ENCODE data around the gene CYB5RL. TPM values are rescaled to one million over a fixed set of nuclear protein-coding genes. Genes with fewer than 3 reads are reported as not detected.

Gene CYB5RL
- total RNA-seq, 1 experiment from 2014 or later: 3.6 TPM

- POLR2A ChIA-PET (ENCODE audit: unreplicated experiment): no interaction called here
Observed at GRCh38 chr1:54207287-54207686, 7.5 kb upstream of the CYB5RL start.

GRCh38 chr1:54204199-54204598 is 4.4 kb upstream of the CYB5RL start:
- Histone ChIP-seq H3K27ac (ENCODE audit: low read length) (no peak overlapping the region), H3K27me3 (ENCODE audit: low read length) (no peaks in the 10 kb centered on the region), H3K4me1 (ENCODE audit: insufficient read depth, low read length) (peaks cover 18% of the 10 kb centered on the region), H3K36me3 (ENCODE audit: low read depth, low read length) (peaks cover 26% of the 10 kb centered on the region), H3K4me2 (ENCODE audit: low read length) (no peak overlapping the region), H4K20me1 (ENCODE audit: low read length) (0 out of 2 replicates have a peak, but pooled peaks cover 8% of the 10 kb centered on the region), H3F3A (ENCODE audit: low read length, unreplicated experiment) (no peaks in the 10 kb centered on the region), H3K4me3 (ENCODE audit: low read length) (no peak overlapping the region), H3K79me2 (ENCODE audit: low read length) (peaks cover 33% of the 10 kb centered on the region), H3K9me3 (ENCODE audit: low read length) (no peaks in the 10 kb centered on the region), H3K9ac (ENCODE audit: low read length) (no peak overlapping the region), H3K9me2 (replicated peaks; ENCODE audit: low read length) (no peaks in the 10 kb centered on the region), H2AFZ (ENCODE audit: low read length) (no peak overlapping the region)
- ChIA-PET POLR2A (ENCODE audit: unreplicated experiment) (interaction anchor here (0.6 to 0.7 kb wide), 2 partner anchors 52 to 127 kb away, joined by 3 to 7 read pairs; no protein-coding TSS in a partner anchor), CTCF (no interaction called here)
- BruUV-seq (replicated peaks): no TSS peak
- TF ChIP-seq CTCF (conservative IDR thresholded peaks at IDR 0.05; ENCODE audit: low read depth, low read length) (no peak), EZH2phosphoT487 (IDR thresholded peaks at IDR 0.05; ENCODE audit: borderline replicate concordance, low read length) (no peak), EZH2 (IDR thresholded peaks at IDR 0.05; ENCODE audit: low read length, unreplicated experiment) (no peak)
- DNase-seq (no peak), ATAC-seq (no peak)
- intact Hi-C loops (cut with micrococcal nuclease): loop anchor here (10.0 kb wide), 1 partner anchor 201 kb away; the partner anchor contains the start of gene SSBP3

More at GRCh38 chr1:54207287-54207686, 7.5 kb upstream of the CYB5RL start:
- 0 out of 2 replicates have a peak, but pooled peaks cover 2% of the 10 kb centered on the region for H3K4me1 ChIP-seq (ENCODE audit: insufficient read depth, low read length)
- peaks cover 48% of the 10 kb centered on the region for H3K36me3 ChIP-seq (ENCODE audit: low read depth, low read length)
- H3K79me2 ChIP-seq (ENCODE audit: low read length): peaks cover 10% of the 10 kb centered on the region
- H3F3A ChIP-seq (ENCODE audit: low read length, unreplicated experiment): no peaks in the 10 kb centered on the region
- no peak for TF ChIP-seq EZH2 (IDR thresholded peaks at IDR 0.05; ENCODE audit: low read length, unreplicated experiment)
- TF ChIP-seq CTCF (conservative IDR thresholded peaks at IDR 0.05; ENCODE audit: low read depth, low read length): no peak
- no peak for TF ChIP-seq EZH2phosphoT487 (IDR thresholded peaks at IDR 0.05; ENCODE audit: borderline replicate concordance, low read length)
- ATAC-seq: no peak
- CTCF ChIA-PET: no interaction called here
- no peaks in the 10 kb centered on the region for H3K9me2 ChIP-seq (replicated peaks; ENCODE audit: low read length)
- H3K4me3 ChIP-seq (ENCODE audit: low read length): no peak overlapping the region
- no peak overlapping the region for H3K27ac ChIP-seq (ENCODE audit: low read length)
- no peaks in the 10 kb centered on the region for H3K27me3 ChIP-seq (ENCODE audit: low read length)
- no peaks in the 10 kb centered on the region for H4K20me1 ChIP-seq (ENCODE audit: low read length)
- H3K4me2 ChIP-seq (ENCODE audit: low read length): no peak overlapping the region
- H3K9me3 ChIP-seq (ENCODE audit: low read length): no peaks in the 10 kb centered on the region
- H3K9ac ChIP-seq (ENCODE audit: low read length): no peak overlapping the region
- intact Hi-C loops (cut with micrococcal nuclease): loop anchor here (10.0 kb wide), 1 partner anchor 198 kb away; the partner anchor contains the start of gene SSBP3
- H2AFZ ChIP-seq (ENCODE audit: low read length): no peak overlapping the region
- no peak for DNase-seq
- no TSS peak for BruUV-seq (replicated peaks)

- POLR2A ChIA-PET (ENCODE audit: unreplicated experiment): interaction anchor here (0.5 to 0.6 kb wide), 2 partner anchors 15 to 288 kb away, joined by 3 to 4 read pairs; no protein-coding TSS in a partner anchor
- peak; percentile 10 for ATAC-seq
Observed at GRCh38 chr1:54200519-54200997, 728 bp upstream of the CYB5RL start.

More at GRCh38 chr1:54200519-54200997, 728 bp upstream of the CYB5RL start:
- H4K20me1 ChIP-seq (ENCODE audit: low read length): 0 out of 2 replicates have a peak, but pooled peaks cover 8% of the 10 kb centered on the region
- H3K4me3 ChIP-seq (ENCODE audit: low read length): peak overlapping the region; percentile 97
- no peak for DNase-seq
- H3K79me2 ChIP-seq (ENCODE audit: low read length): peaks cover 33% of the 10 kb centered on the region
- TSS peak; percentile 69 for BruUV-seq (replicated peaks)
- H3F3A ChIP-seq (ENCODE audit: low read length, unreplicated experiment): no peaks in the 10 kb centered on the region
- H3K27me3 ChIP-seq (ENCODE audit: low read length): no peaks in the 10 kb centered on the region
- H3K9me3 ChIP-seq (ENCODE audit: low read length): no peaks in the 10 kb centered on the region
- intact Hi-C loops (cut with micrococcal nuclease): loop anchor here (1.0 to 10.0 kb wide), 2 partner anchors 204 to 288 kb away; partner anchors contain the start of gene SSBP3
- H3K4me1 ChIP-seq (ENCODE audit: insufficient read depth, low read length): peaks cover 24% of the 10 kb centered on the region
- H3K4me2 ChIP-seq (ENCODE audit: low read length): peak overlapping the region; percentile 89
- CTCF ChIA-PET: interaction anchor here (0.7 to 1.0 kb wide), 2 partner anchors 52 to 289 kb away, joined by 4 to 14 read pairs; no protein-coding TSS in a partner anchor
- no peaks in the 10 kb centered on the region for H3K9me2 ChIP-seq (replicated peaks; ENCODE audit: low read length)
- peak overlapping the region; percentile 91 for H2AFZ ChIP-seq (ENCODE audit: low read length)
- peaks cover 8% of the 10 kb centered on the region; the same call in 1 of the 2 replicates for H3K36me3 ChIP-seq (ENCODE audit: low read depth, low read length)
- peak overlapping the region; percentile 3; the same call in 1 of the 2 replicates for H3K27ac ChIP-seq (ENCODE audit: low read length)
- TF ChIP-seq CTCF (conservative IDR thresholded peaks at IDR 0.05; ENCODE audit: low read depth, low read length): no peak
- TF ChIP-seq EZH2 (IDR thresholded peaks at IDR 0.05; ENCODE audit: low read length, unreplicated experiment): no peak
- no peak for TF ChIP-seq EZH2phosphoT487 (IDR thresholded peaks at IDR 0.05; ENCODE audit: borderline replicate concordance, low read length)
- H3K9ac ChIP-seq (ENCODE audit: low read length): peak overlapping the region; percentile 95

Measured in PC-3 (cell line).